Astrocyte (in vitro differentiated cells and primary cell): ENCODE results near the gene NRAS. TPM values are rescaled to one million over a fixed set of nuclear protein-coding genes. Genes with fewer than 3 reads are reported as not detected.

Experiments used
- DNase-seq: peaks from one replicate; pipeline ENCODE4 v3.0.0-alpha.2; 2010; ENCODE audit warnings: low read depth
- FAIRE-seq: peaks from 2 replicates; lab custom pipeline; 2011; peaks lifted over from hg19 to GRCh38; lab: Jason Lieb, UNC
- H2AFZ ChIP-seq: 2 replicates; pipeline ENCODE4 v1.6.0; 2012; ENCODE audit warnings: low read depth, low read length, inconsistent platforms
- H3K27ac ChIP-seq: 2 replicates; pipeline ENCODE4 v1.5.1; 2011; ENCODE audit warnings: low read depth, low read length, inconsistent platforms
- H3K27me3 ChIP-seq: 2 replicates; pipeline ENCODE4 v1.6.0; 2011; ENCODE audit warnings: low read length, inconsistent platforms; ENCODE audit not compliant: insufficient read depth
- H3K36me3 ChIP-seq: 2 replicates; pipeline ENCODE4 v1.5.1; 2011; ENCODE audit warnings: low read length, inconsistent platforms; ENCODE audit not compliant: insufficient read depth
- H3K4me1 ChIP-seq: 2 replicates; pipeline ENCODE4 v1.5.1; 2011; ENCODE audit warnings: low read length, inconsistent platforms; ENCODE audit not compliant: insufficient read depth
- H3K4me2 ChIP-seq: 2 replicates; pipeline ENCODE4 v1.6.0; 2012; ENCODE audit warnings: low read length, inconsistent platforms
- H3K4me3 ChIP-seq: 2 replicates; pipeline ENCODE4 v1.5.1; 2011; ENCODE audit warnings: low read depth, mild to moderate bottlenecking, low read length, inconsistent platforms; ENCODE audit not compliant: insufficient read depth
- H3K79me2 ChIP-seq: 2 replicates; pipeline ENCODE4 v1.6.0; 2012; ENCODE audit warnings: mild to moderate bottlenecking, low read length, inconsistent platforms; ENCODE audit not compliant: insufficient read depth
- H3K9ac ChIP-seq: 2 replicates; pipeline ENCODE4 v1.6.0; 2012; ENCODE audit warnings: mild to moderate bottlenecking, low read length, inconsistent platforms
- H3K9me3 ChIP-seq: 2 replicates; pipeline ENCODE4 v1.5.1; 2012; ENCODE audit warnings: low read depth, mild to moderate bottlenecking, low read length, inconsistent platforms; ENCODE audit not compliant: insufficient read depth
- H4K20me1 ChIP-seq: 2 replicates; pipeline ENCODE4 v1.6.0; 2012; ENCODE audit warnings: low read length, inconsistent platforms; ENCODE audit not compliant: insufficient read depth
- H3K27ac Mint-ChIP-seq: one replicate; pipeline ENCODE4 v1.8.0; 2021; ENCODE audit warnings: mild to moderate bottlenecking, mixed read lengths; ENCODE audit not compliant: unreplicated experiment
- H3K27me3 Mint-ChIP-seq: one replicate; pipeline ENCODE4 v1.8.0; 2021; ENCODE audit warnings: low read depth, mixed read lengths; ENCODE audit not compliant: unreplicated experiment
- H3K36me3 Mint-ChIP-seq: one replicate; pipeline ENCODE4 v1.8.0; 2021; ENCODE audit warnings: low read depth, mixed read lengths; ENCODE audit not compliant: unreplicated experiment
- H3K4me1 Mint-ChIP-seq: one replicate; pipeline ENCODE4 v1.8.0; 2021; ENCODE audit warnings: low read depth, mixed read lengths; ENCODE audit not compliant: unreplicated experiment
- H3K4me3 Mint-ChIP-seq: one replicate; pipeline ENCODE4 v1.8.0; 2021; ENCODE audit warnings: mild to moderate bottlenecking, moderate library complexity, mixed read lengths; ENCODE audit not compliant: unreplicated experiment
- H3K9me3 Mint-ChIP-seq: one replicate; pipeline ENCODE4 v1.8.0; 2021; ENCODE audit warnings: mild to moderate bottlenecking, mixed read lengths; ENCODE audit not compliant: unreplicated experiment
- CTCF ChIP-seq: IDR thresholded peaks from 2 replicates; pipeline ENCODE4 v1.5.1; 2011; ENCODE audit warnings: low read depth, mild to moderate bottlenecking, inconsistent platforms, low read length, moderate library complexity; ENCODE audit not compliant: insufficient read depth
- EZH2 ChIP-seq: IDR thresholded peaks from 2 replicates; pipeline ENCODE4 v1.6.1; 2012; ENCODE audit warnings: mild to moderate bottlenecking, low read length, inconsistent platforms; ENCODE audit not compliant: insufficient read depth
- total RNA-seq: library from RNA; stranded (reverse); gene quantifications from 2 replicates; pipeline ENCODE4 v1.2.1, GENCODE V29; 2021

NRAS gene
- total RNA-seq, 1 donor from 2014 or later: 63.8 TPM

GRCh38 chr1:114728553-114728952 is 12.0 kb upstream of the NRAS start:
- Histone ChIP-seq H3K4me3 (no peak overlapping the region), H3K27me3 (no peaks in the 10 kb centered on the region), H3K9ac (no peak overlapping the region), H3K4me1 (no peaks in the 10 kb centered on the region), H3K79me2 (peaks cover 66% of the 10 kb centered on the region), H3K9me3 (no peaks in the 10 kb centered on the region), H3K36me3 (peaks cover 72% of the 10 kb centered on the region), H3K4me2 (no peak overlapping the region), H3K27ac (no peak overlapping the region), H4K20me1 (peaks cover 35% of the 10 kb centered on the region), H2AFZ (no peak overlapping the region)
- Mint-ChIP-seq H3K4me1 (peaks cover 10% of the 10 kb centered on the region), H3K4me3 (no peak overlapping the region), H3K36me3 (peaks cover 13% of the 10 kb centered on the region), H3K27me3 (no peaks in the 10 kb centered on the region), H3K27ac (no peak overlapping the region), H3K9me3 (no peaks in the 10 kb centered on the region)
- FAIRE-seq (no peak), DNase-seq (no peak)
- TF ChIP-seq CTCF: no peak
- TF ChIP-seq EZH2: no peak

GRCh38 chr1:114725230-114725629 is 8.7 kb upstream of the NRAS start:
- H3K4me1 ChIP-seq: no peaks in the 10 kb centered on the region
- Mint-ChIP-seq H3K36me3 (peaks cover 7% of the 10 kb centered on the region), H3K4me3 (no peak overlapping the region), H3K9me3 (no peaks in the 10 kb centered on the region), H3K27me3 (no peaks in the 10 kb centered on the region), H3K27ac (no peak overlapping the region), H3K4me1 (peaks cover 11% of the 10 kb centered on the region)
- H2AFZ ChIP-seq: no peak overlapping the region
- peaks cover 70% of the 10 kb centered on the region for H3K36me3 ChIP-seq
- no peaks in the 10 kb centered on the region for H3K9me3 ChIP-seq
- no peaks in the 10 kb centered on the region for H3K27me3 ChIP-seq
- peaks cover 42% of the 10 kb centered on the region for H3K79me2 ChIP-seq
- no peak overlapping the region for H3K4me3 ChIP-seq
- no peak for FAIRE-seq
- no peak overlapping the region for H3K9ac ChIP-seq
- peaks cover 19% of the 10 kb centered on the region for H4K20me1 ChIP-seq
- H3K4me2 ChIP-seq: no peak overlapping the region
- no peak for DNase-seq
- H3K27ac ChIP-seq: no peak overlapping the region
- no peak for TF ChIP-seq EZH2
- no peak for TF ChIP-seq CTCF

GRCh38 chr1:114723915-114724314 is 7.3 kb upstream of the NRAS start:
- H3K36me3 Mint-ChIP-seq: peaks cover 5% of the 10 kb centered on the region
- H3K4me1 Mint-ChIP-seq: peaks cover 16% of the 10 kb centered on the region
- peaks cover 72% of the 10 kb centered on the region for H3K36me3 ChIP-seq
- H3K4me1 ChIP-seq: no peaks in the 10 kb centered on the region
- H3K79me2 ChIP-seq: peaks cover 30% of the 10 kb centered on the region
- no peak overlapping the region for H3K9ac ChIP-seq
- no peaks in the 10 kb centered on the region for H3K9me3 ChIP-seq
- no peak for FAIRE-seq
- H3K27me3 Mint-ChIP-seq: no peaks in the 10 kb centered on the region
- no peaks in the 10 kb centered on the region for H3K27me3 ChIP-seq
- peak overlapping the region; percentile 54 for H3K27ac Mint-ChIP-seq
- no peak overlapping the region for H3K27ac ChIP-seq
- TF ChIP-seq CTCF (no peak), EZH2 (no peak)
- H3K4me3 ChIP-seq: no peak overlapping the region
- no peak overlapping the region for H3K4me3 Mint-ChIP-seq
- H3K9me3 Mint-ChIP-seq: no peaks in the 10 kb centered on the region
- peaks cover 14% of the 10 kb centered on the region for H4K20me1 ChIP-seq
- no peak overlapping the region for H3K4me2 ChIP-seq
- no peak overlapping the region for H2AFZ ChIP-seq
- no peak for DNase-seq
